ENCODE data around the gene KRT3. TPM values are rescaled to one million over a fixed set of nuclear protein-coding genes. Genes with fewer than 3 reads are reported as not detected.

The KRT3 gene
- total RNA-seq, 1 donor from 2014 or later: not detected

DNA sequence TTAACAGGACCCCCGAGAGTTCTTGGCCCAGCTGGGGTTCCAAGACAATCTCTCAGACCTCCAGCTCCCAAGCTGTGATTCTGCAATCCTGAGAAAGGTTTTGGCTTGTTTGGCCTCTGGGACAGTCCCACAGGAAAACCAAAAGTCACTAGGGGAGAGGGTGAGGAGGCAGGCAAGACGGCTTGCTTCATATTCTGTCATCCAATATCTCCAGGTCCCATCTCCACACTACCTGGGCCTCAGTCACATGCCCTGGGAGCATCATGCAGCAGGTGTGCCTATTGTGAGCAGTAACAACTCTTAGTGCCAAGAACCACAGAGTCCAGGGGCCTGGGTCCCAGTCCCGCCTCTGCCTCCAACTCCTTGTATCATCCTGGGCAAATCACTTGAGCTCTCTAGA is 36.5 kb upstream of the KRT3 start:
- Mint-ChIP-seq H3K27me3 (ENCODE audit: unreplicated experiment) (peaks cover 3% of the 10 kb centered on the region), H3K36me3 (ENCODE audit: unreplicated experiment) (no peaks in the 10 kb centered on the region), H3K4me1 (ENCODE audit: low read depth, unreplicated experiment) (no peaks in the 10 kb centered on the region), H3K9me3 (ENCODE audit: unreplicated experiment) (peaks cover 2% of the 10 kb centered on the region), H3K4me3 (ENCODE audit: unreplicated experiment) (no peak overlapping the region), H3K27ac (ENCODE audit: unreplicated experiment) (no peak overlapping the region)
- TF ChIP-seq, protein P1, sequence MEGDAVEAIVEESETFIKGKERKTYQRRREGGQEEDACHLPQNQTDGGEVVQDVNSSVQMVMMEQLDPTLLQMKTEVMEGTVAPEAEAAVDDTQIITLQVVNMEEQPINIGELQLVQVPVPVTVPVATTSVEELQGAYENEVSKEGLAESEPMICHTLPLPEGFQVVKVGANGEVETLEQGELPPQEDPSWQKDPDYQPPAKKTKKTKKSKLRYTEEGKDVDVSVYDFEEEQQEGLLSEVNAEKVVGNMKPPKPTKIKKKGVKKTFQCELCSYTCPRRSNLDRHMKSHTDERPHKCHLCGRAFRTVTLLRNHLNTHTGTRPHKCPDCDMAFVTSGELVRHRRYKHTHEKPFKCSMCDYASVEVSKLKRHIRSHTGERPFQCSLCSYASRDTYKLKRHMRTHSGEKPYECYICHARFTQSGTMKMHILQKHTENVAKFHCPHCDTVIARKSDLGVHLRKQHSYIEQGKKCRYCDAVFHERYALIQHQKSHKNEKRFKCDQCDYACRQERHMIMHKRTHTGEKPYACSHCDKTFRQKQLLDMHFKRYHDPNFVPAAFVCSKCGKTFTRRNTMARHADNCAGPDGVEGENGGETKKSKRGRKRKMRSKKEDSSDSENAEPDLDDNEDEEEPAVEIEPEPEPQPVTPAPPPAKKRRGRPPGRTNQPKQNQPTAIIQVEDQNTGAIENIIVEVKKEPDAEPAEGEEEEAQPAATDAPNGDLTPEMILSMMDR (IDR thresholded peaks at IDR 0.05; ENCODE audit: partially characterized antibody, unreplicated experiment): no peak
- DNase-seq: peak; percentile 1

DNA sequence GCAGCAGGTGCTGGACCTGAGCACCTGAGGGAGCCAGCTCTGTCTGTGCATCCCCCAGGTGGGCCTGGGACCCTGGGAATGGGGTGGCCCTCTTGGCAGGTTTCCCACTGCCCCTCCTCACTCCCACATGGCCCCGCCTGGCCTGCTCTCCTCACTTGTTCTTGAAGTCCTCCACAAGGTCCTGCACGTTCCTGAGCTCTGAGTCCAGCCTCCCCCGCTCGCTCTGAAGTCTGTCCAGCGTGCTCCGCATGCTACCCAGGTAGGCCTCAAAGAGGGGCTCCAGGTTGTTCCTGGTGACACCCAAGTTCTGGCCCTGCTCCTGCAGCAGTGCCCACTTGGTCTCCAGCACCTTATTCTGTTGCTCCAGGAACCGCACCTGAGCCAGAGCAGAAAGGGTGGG is 35.3 kb upstream of the KRT3 start:
- Mint-ChIP-seq H3K27ac (ENCODE audit: unreplicated experiment) (no peak overlapping the region), H3K4me1 (ENCODE audit: low read depth, unreplicated experiment) (no peaks in the 10 kb centered on the region), H3K36me3 (ENCODE audit: unreplicated experiment) (no peaks in the 10 kb centered on the region), H3K9me3 (ENCODE audit: unreplicated experiment) (peaks cover 2% of the 10 kb centered on the region), H3K27me3 (ENCODE audit: unreplicated experiment) (peaks cover 3% of the 10 kb centered on the region), H3K4me3 (ENCODE audit: unreplicated experiment) (no peak overlapping the region)
- no peak for DNase-seq
- TF ChIP-seq, protein P1 (IDR thresholded peaks at IDR 0.05; ENCODE audit: partially characterized antibody, unreplicated experiment): no peak

DNA sequence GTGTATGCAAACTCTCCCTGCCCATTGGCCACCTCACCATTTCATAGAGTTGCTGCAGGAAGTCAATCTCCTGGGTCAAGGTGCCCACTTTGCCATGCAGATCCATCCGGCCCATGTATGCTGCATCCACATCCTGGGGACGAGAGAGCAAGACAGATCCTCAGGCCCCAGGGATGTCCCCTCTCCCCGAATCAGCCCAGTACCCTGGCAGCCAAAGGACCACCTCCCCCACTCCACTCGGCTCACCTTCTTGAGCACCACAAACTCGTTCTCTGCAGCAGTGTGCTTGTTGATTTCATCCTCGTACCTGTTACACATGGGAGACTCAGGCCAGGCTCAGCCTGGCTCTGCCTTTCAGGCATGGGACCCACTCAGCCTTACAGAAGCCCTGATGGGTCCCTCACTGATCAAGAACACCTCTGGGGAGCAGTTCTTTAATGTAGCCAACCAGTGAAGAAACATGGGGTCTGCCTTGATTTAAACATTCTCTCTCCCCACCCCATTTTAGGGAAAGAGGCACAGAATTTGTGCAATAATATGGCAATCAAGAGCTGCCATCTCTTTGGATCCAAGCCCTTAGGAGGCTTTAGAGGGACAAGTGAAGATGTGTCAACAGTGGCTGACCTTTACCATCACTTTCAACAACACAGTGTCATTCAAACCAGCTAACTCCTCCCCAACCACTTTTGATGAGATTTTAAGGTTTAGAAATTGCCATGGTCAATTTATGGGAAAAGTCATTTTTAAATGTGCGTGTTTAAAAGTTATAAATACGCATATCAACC is 34.3 kb upstream of the KRT3 start:
- H3K36me3 Mint-ChIP-seq (ENCODE audit: unreplicated experiment): no peaks in the 10 kb centered on the region
- no peak overlapping the region for H3K27ac Mint-ChIP-seq (ENCODE audit: unreplicated experiment)
- no peaks in the 10 kb centered on the region for H3K27me3 Mint-ChIP-seq (ENCODE audit: unreplicated experiment)
- no peaks in the 10 kb centered on the region for H3K9me3 Mint-ChIP-seq (ENCODE audit: unreplicated experiment)
- TF ChIP-seq, protein P1 (IDR thresholded peaks at IDR 0.05; ENCODE audit: partially characterized antibody, unreplicated experiment): no peak
- no peak overlapping the region for H3K4me3 Mint-ChIP-seq (ENCODE audit: unreplicated experiment)
- H3K4me1 Mint-ChIP-seq (ENCODE audit: low read depth, unreplicated experiment): no peaks in the 10 kb centered on the region
- no peak for DNase-seq

DNA sequence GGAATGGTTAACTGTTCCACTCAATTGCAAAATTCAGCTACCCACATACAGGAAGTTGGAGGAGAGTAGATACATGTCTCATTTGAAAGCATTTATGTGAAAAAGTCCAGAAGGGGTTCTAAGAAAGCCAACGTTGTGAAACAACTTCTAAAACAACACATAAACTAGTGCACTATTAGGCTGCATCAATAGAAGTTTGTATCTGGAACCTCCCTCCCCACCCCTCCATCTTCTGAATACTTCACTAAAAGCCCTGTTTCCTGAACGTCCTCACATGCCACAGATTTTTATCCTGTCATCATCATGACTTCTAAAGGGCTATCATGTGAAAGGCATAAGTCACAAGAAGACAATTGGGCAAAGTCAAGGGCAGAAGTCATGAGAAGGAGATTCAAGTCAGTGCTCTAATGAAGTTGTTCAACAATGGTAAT is 32.7 kb upstream of the KRT3 start:
- Mint-ChIP-seq H3K4me3 (ENCODE audit: unreplicated experiment) (no peak overlapping the region), H3K27me3 (ENCODE audit: unreplicated experiment) (no peaks in the 10 kb centered on the region), H3K4me1 (ENCODE audit: low read depth, unreplicated experiment) (no peaks in the 10 kb centered on the region), H3K36me3 (ENCODE audit: unreplicated experiment) (no peaks in the 10 kb centered on the region), H3K27ac (ENCODE audit: unreplicated experiment) (no peak overlapping the region), H3K9me3 (ENCODE audit: unreplicated experiment) (peaks cover 1% of the 10 kb centered on the region)
- TF ChIP-seq, protein P1 (IDR thresholded peaks at IDR 0.05; ENCODE audit: partially characterized antibody, unreplicated experiment): no peak
- no peak for DNase-seq

DNA sequence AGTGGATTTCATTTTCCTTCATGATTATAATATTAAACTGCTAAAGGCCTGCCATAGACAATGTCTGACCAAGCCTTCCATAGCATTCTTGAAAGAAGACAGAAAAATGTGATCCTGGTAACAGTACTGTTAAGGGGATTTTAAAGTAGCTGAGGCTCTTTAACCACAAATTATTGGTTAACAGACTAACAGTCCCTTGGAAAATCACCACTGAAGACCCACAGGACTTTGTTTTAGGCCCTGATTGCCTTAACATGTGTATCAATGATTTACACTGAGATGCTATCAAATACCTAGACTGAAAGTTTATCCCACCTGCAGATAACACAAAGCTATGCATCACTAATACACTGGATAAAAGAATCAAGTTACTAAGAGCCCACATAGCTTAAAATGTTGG is 32.2 kb upstream of the KRT3 start:
- Mint-ChIP-seq H3K4me1 (ENCODE audit: low read depth, unreplicated experiment) (no peaks in the 10 kb centered on the region), H3K4me3 (ENCODE audit: unreplicated experiment) (no peak overlapping the region), H3K9me3 (ENCODE audit: unreplicated experiment) (peaks cover 1% of the 10 kb centered on the region), H3K27ac (ENCODE audit: unreplicated experiment) (no peak overlapping the region), H3K36me3 (ENCODE audit: unreplicated experiment) (no peaks in the 10 kb centered on the region), H3K27me3 (ENCODE audit: unreplicated experiment) (no peaks in the 10 kb centered on the region)
- DNase-seq: no peak
- TF ChIP-seq, protein P1 (IDR thresholded peaks at IDR 0.05; ENCODE audit: partially characterized antibody, unreplicated experiment): no peak

All from glutamatergic neuron (in vitro differentiated cells).